H1 (cell line): Measurements from ENCODE around the gene WDR59. TPM values are rescaled to one million over a fixed set of nuclear protein-coding genes. Genes with fewer than 3 reads are reported as not detected.

Source experiments
- CTCF ChIA-PET: fragments of 300-600 bp; sonication (Branson Sonifier 250); formaldehyde crosslinking; loops from one replicate; lab custom pipeline; 2021; ENCODE audit not compliant: partially characterized antibody; lab: Charles Lee
- POLR2A ChIA-PET: fragments of 300-600 bp; sonication (Branson Sonifier 250); formaldehyde crosslinking; loops from one replicate; lab custom pipeline; 2021; ENCODE audit warnings: inconsistent platforms; ENCODE audit not compliant: partially characterized antibody; lab: Charles Lee
- DNase-seq, 2 experiments: peaks; one replicate each; pipeline versions ENCODE4 v3.0.0 to v3.0.0-alpha.2; 2010 to 2022; ENCODE audit warnings: low spot score in 2 of 2, low read depth in 1 of 2, mixed read lengths in 1 of 2
- FAIRE-seq: peaks from 2 replicates; lab custom pipeline; 2011; peaks lifted over from hg19 to GRCh38; lab: Jason Lieb, UNC
- H2AFZ ChIP-seq: 2 replicates; pipeline ENCODE4 v1.8.1; 2012; ENCODE audit warnings: low read length, inconsistent platforms
- H2AK5ac ChIP-seq: 2 replicates; pipeline ENCODE4 v1.6.1; 2013; ENCODE audit warnings: low read depth, low read length
- H2BK120ac ChIP-seq: replicated peaks from 2 replicates; pipeline ENCODE3; 2013; ENCODE audit warnings: low read depth, low read length, inconsistent platforms
- H2BK12ac ChIP-seq: 2 replicates; pipeline ENCODE4 v1.6.1; 2013; ENCODE audit warnings: low read depth, low read length
- H2BK15ac ChIP-seq: 2 replicates; pipeline ENCODE4 v1.6.1; 2013; ENCODE audit warnings: low read length
- H2BK20ac ChIP-seq: 2 replicates; pipeline ENCODE4 v1.6.1; 2013; ENCODE audit warnings: low read length
- H2BK5ac ChIP-seq: 2 replicates; pipeline ENCODE4 v1.6.1; 2013; ENCODE audit warnings: low read depth, low read length
- H3K14ac ChIP-seq: 2 replicates; pipeline ENCODE4 v1.6.1; 2013; ENCODE audit warnings: inconsistent platforms; ENCODE audit not compliant: insufficient read length
- H3K18ac ChIP-seq: 2 replicates; pipeline ENCODE4 v1.6.1; 2013; ENCODE audit warnings: low read length; ENCODE audit errors: extremely low read depth
- H3K23ac ChIP-seq: 2 replicates; pipeline ENCODE4 v1.6.1; 2013; ENCODE audit warnings: inconsistent platforms; ENCODE audit not compliant: insufficient read length
- H3K23me2 ChIP-seq: 2 replicates; pipeline ENCODE4 v1.6.1; 2013; ENCODE audit warnings: low read depth, low read length
- H3K27ac ChIP-seq: 2 replicates; pipeline ENCODE4 v1.6.1; 2011; ENCODE audit warnings: low read depth, low read length, inconsistent platforms
- H3K27me3 ChIP-seq, 4 experiments: replicated peaks in 1 of 4; 1 replicate in 1 of 4; 2 replicates in 3 of 4; pipeline versions ENCODE4 v1.6.1 to v1.8.1; 2011 to 2013; ENCODE audit warnings: low read length in 3 of 4, mild to moderate bottlenecking in 3 of 4, inconsistent platforms in 2 of 4, mixed read lengths in 2 of 4, moderate library complexity in 1 of 4; ENCODE audit not compliant: control insufficient read depth in 3 of 4, insufficient read depth in 3 of 4; ENCODE audit errors: extremely low read depth in 1 of 4
- H3K36me3 ChIP-seq, 4 experiments: 2 replicates each; pipeline versions ENCODE4 v1.6.1 to v1.8.1; 2011 to 2013; ENCODE audit warnings: mild to moderate bottlenecking in 4 of 4, low read length in 3 of 4, moderate library complexity in 2 of 4, control low read depth in 1 of 4, inconsistent platforms in 1 of 4; ENCODE audit not compliant: insufficient read depth in 4 of 4, control insufficient read depth in 2 of 4
- H3K4ac ChIP-seq: replicated peaks from 2 replicates; pipeline ENCODE3; 2013; ENCODE audit warnings: low read length, low read depth, mixed read lengths, inconsistent platforms; ENCODE audit not compliant: insufficient read length
- H3K4me1 ChIP-seq, 4 experiments: replicated peaks in 1 of 4; 1 replicate in 1 of 4; 2 replicates in 3 of 4; pipeline versions ENCODE4 v1.6.1 to v1.8.1; 2011 to 2013; ENCODE audit warnings: low read length in 3 of 4, inconsistent platforms in 2 of 4, mixed read lengths in 1 of 4; ENCODE audit not compliant: insufficient read depth in 4 of 4, control insufficient read depth in 3 of 4
- H3K4me2 ChIP-seq, 2 experiments: 2 replicates each; pipeline versions ENCODE4 v1.6.1 to v1.8.1; 2011 to 2013; ENCODE audit warnings: low read depth in 2 of 2, low read length in 2 of 2, control low read depth in 1 of 2, inconsistent platforms in 1 of 2, mild to moderate bottlenecking in 1 of 2; ENCODE audit not compliant: insufficient read depth in 1 of 2
- H3K4me3 ChIP-seq, 4 experiments: fragments of 200-600, 300-600 bp in 1 of 4; sonication (generic), shearing (Covaris generic), sonication (Bioruptor Twin) in 1 of 4; 2 replicates each; pipeline versions ENCODE4 v1.5.1 to v1.8.1; 2011 to 2016; ENCODE audit warnings: low read length in 4 of 4, low read depth in 3 of 4, control low read depth in 2 of 4, inconsistent platforms in 2 of 4, mild to moderate bottlenecking in 2 of 4, mixed read lengths in 1 of 4, moderate library complexity in 1 of 4; ENCODE audit not compliant: insufficient read depth in 2 of 4; ENCODE audit errors: extremely low read depth in 1 of 4
- H3K56ac ChIP-seq: replicated peaks from 2 replicates; pipeline ENCODE3; 2013; ENCODE audit warnings: low read depth, mild to moderate bottlenecking, mixed read lengths, low read length, inconsistent platforms; ENCODE audit not compliant: insufficient read length
- H3K79me1 ChIP-seq: 2 replicates; pipeline ENCODE4 v1.6.1; 2013; ENCODE audit warnings: low read depth, low read length, control low read depth
- H3K79me2 ChIP-seq, 2 experiments: 2 replicates each; pipeline versions ENCODE4 v1.6.1 to v1.8.1; 2012 to 2013; ENCODE audit warnings: low read length in 2 of 2, mild to moderate bottlenecking in 2 of 2, inconsistent platforms in 1 of 2; ENCODE audit not compliant: insufficient read depth in 2 of 2, control insufficient read depth in 1 of 2
- H3K9ac ChIP-seq, 4 experiments: replicated peaks in 1 of 4; 1 replicate in 1 of 4; 2 replicates in 3 of 4; pipeline versions ENCODE4 v1.6.1 to v1.8.1; 2011 to 2013; ENCODE audit warnings: low read depth in 3 of 4, low read length in 3 of 4, control low read depth in 2 of 4, mild to moderate bottlenecking in 2 of 4, moderate library complexity in 2 of 4, inconsistent platforms in 1 of 4; ENCODE audit errors: extremely low read depth in 1 of 4
- H3K9me3 ChIP-seq, 2 experiments: 2 replicates each; pipeline versions ENCODE4 v1.6.1 to v1.8.1; 2012 to 2013; ENCODE audit warnings: mild to moderate bottlenecking in 2 of 2, moderate library complexity in 2 of 2, control low read depth in 1 of 2, inconsistent platforms in 1 of 2, low read depth in 1 of 2, low read length in 1 of 2, mixed read lengths in 1 of 2; ENCODE audit not compliant: insufficient read depth in 2 of 2
- H4K20me1 ChIP-seq, 2 experiments: replicated peaks in 1 of 2; 2 replicates each; pipeline versions ENCODE3 to v1.8.1; 2011 to 2013; ENCODE audit warnings: inconsistent platforms in 2 of 2, low read length in 2 of 2, mild to moderate bottlenecking in 1 of 2; ENCODE audit not compliant: insufficient read depth in 2 of 2, control insufficient read depth in 1 of 2
- H4K5ac ChIP-seq: 2 replicates; pipeline ENCODE4 v1.6.1; 2013; ENCODE audit warnings: low read length, low read depth, mixed read lengths, inconsistent platforms; ENCODE audit not compliant: insufficient read length
- H4K8ac ChIP-seq: 2 replicates; pipeline ENCODE4 v1.8.0; 2013; ENCODE audit warnings: mild to moderate bottlenecking, moderate library complexity, low read length, inconsistent platforms; ENCODE audit not compliant: insufficient read depth; ENCODE audit errors: extremely low read depth
- H4K91ac ChIP-seq: replicated peaks from 2 replicates; pipeline ENCODE3; 2013; ENCODE audit warnings: low read length, mixed read lengths, inconsistent platforms; ENCODE audit not compliant: insufficient read length
- CTBP2 ChIP-seq: IDR thresholded peaks from 2 replicates; pipeline ENCODE4 v1.7.0; 2011; ENCODE audit warnings: borderline replicate concordance, mild to moderate bottlenecking, moderate library complexity, mixed read lengths, low read length; ENCODE audit not compliant: insufficient read depth, insufficient read length
- GABPA ChIP-seq: IDR thresholded peaks from 2 replicates; pipeline ENCODE4 v1.6.1; 2011; ENCODE audit warnings: mild to moderate bottlenecking, low read length, moderate library complexity, borderline replicate concordance; ENCODE audit not compliant: insufficient read depth
- KDM5A ChIP-seq: fragments of 200-600 bp; IDR thresholded peaks from 2 replicates; pipeline ENCODE4 v1.7.1; 2012; ENCODE audit warnings: mild to moderate bottlenecking, low read length, inconsistent platforms, mixed read lengths
- PHF8 ChIP-seq: fragments of 200-600 bp; sonication (generic); conservative IDR thresholded peaks from 2 replicates; pipeline ENCODE4 v1.7.1; 2012; ENCODE audit warnings: low read depth, mild to moderate bottlenecking, inconsistent platforms, low read length, moderate library complexity
- POLR2A ChIP-seq, 2 experiments: IDR thresholded peaks; 1 replicate in 1 of 2; 2 replicates in 1 of 2; pipeline ENCODE4 v1.6.1; 2011; ENCODE audit warnings: low read depth in 2 of 2, low read length in 2 of 2, mild to moderate bottlenecking in 2 of 2; ENCODE audit errors: control extremely low read depth in 1 of 2
- RAD21 ChIP-seq, 2 experiments: IDR thresholded peaks in 1 of 2; conservative IDR thresholded peaks in 1 of 2; 2 replicates each; pipeline ENCODE4 v1.6.1; 2011; ENCODE audit warnings: low read depth in 2 of 2, low read length in 2 of 2, improper control_type of control experiment in 1 of 2, inconsistent platforms in 1 of 2, mild to moderate bottlenecking in 1 of 2, moderate library complexity in 1 of 2
- RXRA ChIP-seq: IDR thresholded peaks from 2 replicates; pipeline ENCODE4 v1.6.1; 2011; ENCODE audit warnings: low read depth, mild to moderate bottlenecking, low read length, moderate library complexity; ENCODE audit not compliant: insufficient read depth
- SP4 ChIP-seq: IDR thresholded peaks from 2 replicates; pipeline ENCODE4 v1.6.1; 2012; ENCODE audit warnings: low read length, inconsistent platforms
- WGBS, 2 experiments: shearing (Covaris generic) in 1 of 2; methylation state at CpG; one replicate each; pipeline versions ENCODE4 v1.1.6 to v1.1.7; 2013 to 2015; ENCODE audit warnings: low lambda C conversion rate in 2 of 2, mixed read lengths in 2 of 2, inconsistent platforms in 1 of 2, low coverage in 1 of 2, missing lambda C conversion rate in 1 of 2; ENCODE audit not compliant: insufficient replicate concordance in 2 of 2, insufficient coverage in 1 of 2, insufficient read length in 1 of 2; ENCODE audit errors: extremely low coverage in 1 of 2, missing lambda C conversion rate in 1 of 2; 5-methylcytosine and 5-hydroxymethylcytosine counted together
- polyA plus RNA-seq, 7 experiments: library from polyadenylated mRNA; depleted of rRNA in 3 of 7; stranded (reverse) in 5 of 7; unstranded in 2 of 7; fragments of >200 nt in 5 of 7; fragments of 200-250 nt in 2 of 7; gene quantifications; 1 replicate in 5 of 7; 2 replicates in 1 of 7; 4 replicates in 1 of 7; pipeline versions ENCODE4 v1.2.1 to v1.2.3, GENCODE V29; 2011 to 2013; ENCODE audit warnings: missing spikeins in 2 of 7, mixed read lengths in 2 of 7
- total RNA-seq: library from RNA; stranded (reverse); fragmentation: NEBNext Ultra II Directional; extraction: Animal tissue kit (Norgen Biotek cat#: 25700); gene quantifications from 2 replicates; pipeline ENCODE4 v1.2.1, GENCODE V29; 2021
- TF ChIP-seq, protein P1 (sequence below): IDR thresholded peaks from 2 replicates; pipeline ENCODE4 v1.6.1; 2011; ENCODE audit warnings: low read depth, mild to moderate bottlenecking, low read length; ENCODE audit not compliant: insufficient read depth
- TF ChIP-seq, protein P2 (sequence below), 3 experiments: IDR thresholded peaks; 1 replicate in 2 of 3; 2 replicates in 1 of 3; pipeline versions ENCODE4 v1.5.1 to v1.6.1; 2011; ENCODE audit warnings: low read length in 3 of 3, mild to moderate bottlenecking in 3 of 3, inconsistent platforms in 2 of 3, low read depth in 1 of 3, moderate library complexity in 1 of 3; ENCODE audit not compliant: insufficient read depth in 1 of 3; ENCODE audit errors: control extremely low read depth in 1 of 3

The WDR59 gene
- total and polyA plus RNA-seq, 2 of the 8 experiments (the other 6 are each of a cell fraction or from before 2014, with no cell fraction given) = 84.2 to 124 TPM

DNA sequence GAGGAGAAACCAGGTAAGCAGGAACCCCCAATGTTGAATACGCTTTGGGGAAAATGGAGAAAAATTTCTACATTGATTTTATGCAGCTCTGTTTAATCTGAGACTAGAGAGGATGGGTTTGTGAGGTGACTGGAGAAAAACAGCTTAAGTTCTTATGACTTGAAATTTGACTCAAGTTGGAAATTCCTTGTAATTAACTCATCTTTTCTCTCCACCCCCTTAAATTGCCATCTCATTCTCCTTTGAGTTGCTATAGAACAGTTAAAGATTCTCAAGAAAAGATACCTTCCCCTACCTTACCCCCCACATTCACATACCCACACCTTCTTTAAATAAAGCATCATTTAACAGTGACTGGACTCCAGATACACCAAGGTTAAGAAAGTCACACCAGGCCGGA lies 38.1 kb upstream of the WDR59 start:
- no peak overlapping the region for H2BK120ac ChIP-seq
- no peak overlapping the region for H3K23ac ChIP-seq
- H3K79me2 ChIP-seq = peaks cover 7 to 89% of the 10 kb centered on the region in 2 experiments
- ChIA-PET POLR2A (no interaction called here), CTCF (interaction anchor here (0.7 to 1.4 kb wide), 2 partner anchors 40 to 88 kb away, joined by 3 to 4 read pairs; no protein-coding TSS in a partner anchor)
- H3K56ac ChIP-seq = no peak overlapping the region
- H2AK5ac ChIP-seq = no peak overlapping the region
- H3K4me2 ChIP-seq = no peak overlapping the region
- no peak overlapping the region for H3K14ac ChIP-seq
- peaks cover 5 to 7% of the 10 kb centered on the region in 2 experiments; a peak in 2 of 4 replicates for H3K9me3 ChIP-seq
- no peak overlapping the region for H2BK20ac ChIP-seq
- H3K4me3 ChIP-seq = no peak overlapping the region
- no peaks in the 10 kb centered on the region; a peak in 1 of 7 replicates for H3K4me1 ChIP-seq
- no peak overlapping the region for H2BK12ac ChIP-seq
- no peaks in the 10 kb centered on the region for H3K27me3 ChIP-seq
- peaks cover 0 to 10% (median 1%) of the 10 kb centered on the region in 4 experiments; a peak in 3 of 8 replicates for H3K36me3 ChIP-seq
- no peaks in the 10 kb centered on the region for H3K23me2 ChIP-seq
- no peak overlapping the region for H4K5ac ChIP-seq
- H3K18ac ChIP-seq = no peak overlapping the region
- H2AFZ ChIP-seq = no peak overlapping the region
- H3K9ac ChIP-seq = no peak overlapping the region
- H3K27ac ChIP-seq = no peak overlapping the region
- H3K79me1 ChIP-seq = peaks cover 6% of the 10 kb centered on the region
- no peak for DNase-seq
- no peak overlapping the region for H2BK5ac ChIP-seq
- no peak overlapping the region for H2BK15ac ChIP-seq
- FAIRE-seq = no peak
- no peak overlapping the region for H4K91ac ChIP-seq
- no peak overlapping the region for H3K4ac ChIP-seq
- WGBS, 2 experiments = 97% methylated on average over 2 of the region's 2 CpGs; no CpG with 5 or more reads in 1 of the 2 experiments
- peaks cover 4 to 10% of the 10 kb centered on the region in 2 experiments for H4K20me1 ChIP-seq
- H4K8ac ChIP-seq = no peak overlapping the region
- TF ChIP-seq RXRA (no peak), GABPA (no peak), KDM5A (no peak), CTBP2 (no peak), SP4 (no peak), RAD21 (IDR thresholded peaks at IDR 0.05 in 1 of 2, conservative IDR thresholded peaks at IDR 0.05 in 1 of 2; ENCODE audit: low read depth in 2 of 2, low read length in 2 of 2) (no peak), PHF8 (no peak), POLR2A (IDR thresholded peaks at IDR 0.05; ENCODE audit: control extremely low read depth in 1 of 2, low read depth in 2 of 2, low read length in 2 of 2) (no peak)
- TF ChIP-seq, protein P1, sequence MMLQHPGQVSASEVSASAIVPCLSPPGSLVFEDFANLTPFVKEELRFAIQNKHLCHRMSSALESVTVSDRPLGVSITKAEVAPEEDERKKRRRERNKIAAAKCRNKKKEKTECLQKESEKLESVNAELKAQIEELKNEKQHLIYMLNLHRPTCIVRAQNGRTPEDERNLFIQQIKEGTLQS = no peak
- TF ChIP-seq, protein P2, sequence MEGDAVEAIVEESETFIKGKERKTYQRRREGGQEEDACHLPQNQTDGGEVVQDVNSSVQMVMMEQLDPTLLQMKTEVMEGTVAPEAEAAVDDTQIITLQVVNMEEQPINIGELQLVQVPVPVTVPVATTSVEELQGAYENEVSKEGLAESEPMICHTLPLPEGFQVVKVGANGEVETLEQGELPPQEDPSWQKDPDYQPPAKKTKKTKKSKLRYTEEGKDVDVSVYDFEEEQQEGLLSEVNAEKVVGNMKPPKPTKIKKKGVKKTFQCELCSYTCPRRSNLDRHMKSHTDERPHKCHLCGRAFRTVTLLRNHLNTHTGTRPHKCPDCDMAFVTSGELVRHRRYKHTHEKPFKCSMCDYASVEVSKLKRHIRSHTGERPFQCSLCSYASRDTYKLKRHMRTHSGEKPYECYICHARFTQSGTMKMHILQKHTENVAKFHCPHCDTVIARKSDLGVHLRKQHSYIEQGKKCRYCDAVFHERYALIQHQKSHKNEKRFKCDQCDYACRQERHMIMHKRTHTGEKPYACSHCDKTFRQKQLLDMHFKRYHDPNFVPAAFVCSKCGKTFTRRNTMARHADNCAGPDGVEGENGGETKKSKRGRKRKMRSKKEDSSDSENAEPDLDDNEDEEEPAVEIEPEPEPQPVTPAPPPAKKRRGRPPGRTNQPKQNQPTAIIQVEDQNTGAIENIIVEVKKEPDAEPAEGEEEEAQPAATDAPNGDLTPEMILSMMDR (IDR thresholded peaks at IDR 0.05; ENCODE audit: control extremely low read depth in 1 of 3, insufficient read depth in 1 of 3, low read depth in 1 of 3, low read length in 3 of 3) = no peak
